ENCODE data around the gene ATP11A. TPM values are rescaled to one million over a fixed set of nuclear protein-coding genes. Genes with fewer than 3 reads are reported as not detected.
"Not testable (repeated sequence)": the region's sequence is repeated elsewhere in the genome, so short reads cannot be mapped to it uniquely, and the experiment has no call there.

ATP11A gene
- total and polyA plus RNA-seq, 2 experiments from 2014 or later, result 4.9 to 5.0 TPM

GRCh38 chr13:112671359-112671758 lies 18.5 kb upstream of the ATP11A start:
- no peak overlapping the region for H2AFZ ChIP-seq
- in situ Hi-C loops (cut with MboI), result no loop called here
- peaks cover 23% of the 10 kb centered on the region for H3K27me3 ChIP-seq (replicated peaks; ENCODE audit: insufficient read depth)
- no peak for DNase-seq
- no peaks in the 10 kb centered on the region for H4K20me1 ChIP-seq (ENCODE audit: insufficient read depth)
- WGBS, 2 experiments (ENCODE audit: low coverage in 1 of 2, low lambda C conversion rate in 2 of 2, missing lambda C conversion rate in 2 of 2), result 44 to 46% methylated on average over 10 of the region's 10 CpGs
- TF ChIP-seq EZH2phosphoT487 (IDR thresholded peaks at IDR 0.05; ENCODE audit: insufficient read depth, low read depth), result no peak
- TF ChIP-seq EZH2 (IDR thresholded peaks at IDR 0.05; ENCODE audit: insufficient read depth, poor library complexity, severe bottlenecking), result no peak
- H3F3A ChIP-seq (ENCODE audit: insufficient read depth), result no peaks in the 10 kb centered on the region
- H3K79me2 ChIP-seq (ENCODE audit: insufficient read depth), result no peaks in the 10 kb centered on the region
- no peak overlapping the region for H3K27ac ChIP-seq
- no peak overlapping the region for H3K4me3 ChIP-seq
- H3K36me3 ChIP-seq (ENCODE audit: low read depth), result no peaks in the 10 kb centered on the region
- H3K9me2 ChIP-seq (ENCODE audit: insufficient read depth), result no peaks in the 10 kb centered on the region
- no peak overlapping the region for H3K4me2 ChIP-seq (ENCODE audit: unreplicated experiment)
- no peaks in the 10 kb centered on the region for H3K4me1 ChIP-seq (ENCODE audit: insufficient read depth)
- no peak overlapping the region for H3K9ac ChIP-seq
- H3K9me3 ChIP-seq (ENCODE audit: low read depth), result no peaks in the 10 kb centered on the region

- no peaks in the 10 kb centered on the region for H3K9me2 ChIP-seq (ENCODE audit: insufficient read depth)
- peaks cover 21% of the 10 kb centered on the region for H3K27me3 ChIP-seq (replicated peaks; ENCODE audit: insufficient read depth)
- H3K36me3 ChIP-seq (ENCODE audit: low read depth), result no peaks in the 10 kb centered on the region
- in situ Hi-C loops (cut with MboI), result no loop called here
- TF ChIP-seq EZH2 (IDR thresholded peaks at IDR 0.05; ENCODE audit: insufficient read depth, poor library complexity, severe bottlenecking) (no peak), EZH2phosphoT487 (IDR thresholded peaks at IDR 0.05; ENCODE audit: insufficient read depth, low read depth) (no peak)
- H3K79me2 ChIP-seq (ENCODE audit: insufficient read depth), result no peaks in the 10 kb centered on the region
- no peaks in the 10 kb centered on the region for H4K20me1 ChIP-seq (ENCODE audit: insufficient read depth)
- H2AFZ ChIP-seq, result no peak overlapping the region
- no peak for DNase-seq
- H3K4me3 ChIP-seq, result no peak overlapping the region
- H3K4me1 ChIP-seq (ENCODE audit: insufficient read depth), result no peaks in the 10 kb centered on the region
- WGBS, 2 experiments (ENCODE audit: low coverage in 1 of 2, low lambda C conversion rate in 2 of 2, missing lambda C conversion rate in 2 of 2), result 49 to 60% methylated on average over 8 of the region's 8 CpGs
- H3F3A ChIP-seq (ENCODE audit: insufficient read depth), result no peaks in the 10 kb centered on the region
- H3K9me3 ChIP-seq (ENCODE audit: low read depth), result no peaks in the 10 kb centered on the region
- H3K27ac ChIP-seq, result no peak overlapping the region
- H3K9ac ChIP-seq, result no peak overlapping the region
- no peak overlapping the region for H3K4me2 ChIP-seq (ENCODE audit: unreplicated experiment)
Observed at GRCh38 chr13:112672651-112673284, 17.1 kb upstream of the ATP11A start.

GRCh38 chr13:112674412-112675365 lies 15.1 kb upstream of the ATP11A start:
- WGBS, 2 experiments (ENCODE audit: low coverage in 1 of 2, low lambda C conversion rate in 2 of 2, missing lambda C conversion rate in 2 of 2), result 54 to 59% methylated on average over 14 to 15 of the region's 15 CpGs
- Histone ChIP-seq H3K27me3 (replicated peaks; ENCODE audit: insufficient read depth) (peaks cover 19% of the 10 kb centered on the region), H3K4me2 (ENCODE audit: unreplicated experiment) (no peak overlapping the region), H3K9me2 (ENCODE audit: insufficient read depth) (no peaks in the 10 kb centered on the region), H3F3A (ENCODE audit: insufficient read depth) (no peaks in the 10 kb centered on the region), H2AFZ (no peak overlapping the region), H3K36me3 (ENCODE audit: low read depth) (no peaks in the 10 kb centered on the region), H3K4me3 (no peak overlapping the region), H3K9me3 (ENCODE audit: low read depth) (no peaks in the 10 kb centered on the region), H3K4me1 (ENCODE audit: insufficient read depth) (no peaks in the 10 kb centered on the region), H3K79me2 (ENCODE audit: insufficient read depth) (no peaks in the 10 kb centered on the region), H3K9ac (no peak overlapping the region), H3K27ac (no peak overlapping the region), H4K20me1 (ENCODE audit: insufficient read depth) (no peaks in the 10 kb centered on the region)
- in situ Hi-C loops (cut with MboI), result no loop called here
- no peak for TF ChIP-seq EZH2 (IDR thresholded peaks at IDR 0.05; ENCODE audit: insufficient read depth, poor library complexity, severe bottlenecking)
- no peak for TF ChIP-seq EZH2phosphoT487 (IDR thresholded peaks at IDR 0.05; ENCODE audit: insufficient read depth, low read depth)
- no peak for DNase-seq

- Histone ChIP-seq H3K9ac (no peak overlapping the region), H3K79me2 (ENCODE audit: insufficient read depth) (no peaks in the 10 kb centered on the region), H3K4me1 (ENCODE audit: insufficient read depth) (no peaks in the 10 kb centered on the region), H3K9me2 (ENCODE audit: insufficient read depth) (no peaks in the 10 kb centered on the region), H3K27me3 (replicated peaks; ENCODE audit: insufficient read depth) (peaks cover 19% of the 10 kb centered on the region), H3K4me2 (ENCODE audit: unreplicated experiment) (no peak overlapping the region), H4K20me1 (ENCODE audit: insufficient read depth) (no peaks in the 10 kb centered on the region), H3F3A (ENCODE audit: insufficient read depth) (no peaks in the 10 kb centered on the region), H2AFZ (no peak overlapping the region), H3K27ac (no peak overlapping the region), H3K9me3 (ENCODE audit: low read depth) (no peaks in the 10 kb centered on the region), H3K36me3 (ENCODE audit: low read depth) (no peaks in the 10 kb centered on the region), H3K4me3 (no peak overlapping the region)
- TF ChIP-seq EZH2phosphoT487 (IDR thresholded peaks at IDR 0.05; ENCODE audit: insufficient read depth, low read depth), result no peak
- no peak for TF ChIP-seq EZH2 (IDR thresholded peaks at IDR 0.05; ENCODE audit: insufficient read depth, poor library complexity, severe bottlenecking)
- DNase-seq, result no peak
- in situ Hi-C loops (cut with MboI), result no loop called here
- WGBS, 2 experiments (ENCODE audit: low coverage in 1 of 2, low lambda C conversion rate in 2 of 2, missing lambda C conversion rate in 2 of 2), result 61 to 65% methylated on average over 7 of the region's 7 CpGs
Observed at GRCh38 chr13:112675366-112675756, 14.5 kb upstream of the ATP11A start.

- H4K20me1 ChIP-seq (ENCODE audit: insufficient read depth); H3K9ac ChIP-seq; H3K4me3 ChIP-seq; in situ Hi-C loops (cut with MboI); H3F3A ChIP-seq (ENCODE audit: insufficient read depth); H3K4me2 ChIP-seq (ENCODE audit: unreplicated experiment); H3K27ac ChIP-seq; H3K4me1 ChIP-seq (ENCODE audit: insufficient read depth); H3K36me3 ChIP-seq (ENCODE audit: low read depth); DNase-seq; H3K9me2 ChIP-seq (ENCODE audit: insufficient read depth); H3K79me2 ChIP-seq (ENCODE audit: insufficient read depth); H3K9me3 ChIP-seq (ENCODE audit: low read depth); H2AFZ ChIP-seq: not testable (repeated sequence)
- 67% methylated on average over 9 of the region's 9 CpGs for WGBS, 2 experiments (ENCODE audit: low coverage in 1 of 2, low lambda C conversion rate in 2 of 2, missing lambda C conversion rate in 2 of 2)
- peaks cover 19% of the 10 kb centered on the region for H3K27me3 ChIP-seq (replicated peaks; ENCODE audit: insufficient read depth)
Observed at GRCh38 chr13:112677421-112677962, 12.3 kb upstream of the ATP11A start.
